Stimulated activated CD8-positive, alpha-beta memory T cell treated with anti-CD3 and anti-CD28 coated beads, Interleukin-12 subunit alpha, Interleukin-12 subunit beta, amount 100 ng/mL, for 24 hours (primary cell): ENCODE data around the gene NUTM2E.
A peak's percentile ranks its signal among the peaks of the same experiment; 100 is the strongest.
"Not testable (repeated sequence)": the region's sequence is repeated elsewhere in the genome, so short reads cannot be mapped to it uniquely, and the experiment has no call there.

Source experiments
- DNase-seq: peaks from one replicate; pipeline ENCODE4 v3.0.0-alpha.2; 2020; ENCODE audit errors: extremely low read depth

NUTM2E gene, protein sequence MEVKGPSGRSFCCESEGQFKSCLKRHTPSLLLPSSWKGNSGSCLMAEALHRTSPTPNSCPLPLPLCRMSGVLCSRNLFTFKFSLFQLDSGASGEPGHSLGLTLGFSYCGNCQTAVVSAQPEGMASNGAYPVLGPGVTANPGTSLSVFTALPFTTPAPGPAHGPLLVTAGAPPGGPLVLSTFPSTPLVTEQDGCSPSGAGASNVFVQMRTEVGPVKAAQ (N-terminal part only)

DNA sequence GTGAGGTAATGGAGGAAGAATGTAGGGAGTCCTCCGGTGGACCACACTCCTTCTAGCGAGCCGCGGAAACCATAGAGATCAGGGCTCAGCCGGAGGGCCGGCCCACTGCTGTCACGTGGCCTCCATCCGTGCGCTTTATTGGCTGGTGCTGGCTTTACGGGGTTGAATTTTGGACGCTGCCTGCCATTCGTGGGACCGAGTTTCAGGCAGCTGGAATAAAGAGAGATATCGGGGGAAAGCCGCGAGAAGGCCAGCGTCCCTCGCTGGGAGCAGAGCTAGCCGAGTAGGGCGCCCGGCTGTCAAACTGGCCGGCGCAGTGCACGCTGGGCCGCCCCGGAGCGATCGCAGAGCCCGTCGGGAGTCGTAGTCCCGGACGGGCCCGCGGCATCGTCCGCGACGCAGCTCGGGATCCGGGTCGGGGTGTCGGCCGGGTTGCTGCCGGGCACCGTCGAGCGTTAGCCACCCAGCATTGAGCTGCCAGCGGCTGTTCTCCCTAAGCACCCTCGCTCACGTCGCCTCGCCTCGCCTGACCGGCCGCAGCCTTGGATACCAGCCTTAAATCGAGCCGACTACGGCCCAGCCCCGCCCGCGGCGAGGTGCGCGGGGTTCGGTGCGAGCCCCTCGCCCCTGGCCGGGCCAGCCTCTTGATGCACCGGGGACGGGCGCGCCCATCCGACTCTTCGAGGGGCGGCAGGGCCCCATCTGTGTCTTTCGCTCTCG is at the start of gene NUTM2E:
Gene NUTM2E (plus strand): TSS at position 244 of the 720 bp plus-strand sequence. CDS start 15,002 bp downstream, outside the sequence.
- peak; percentile 25 for DNase-seq

DNA sequence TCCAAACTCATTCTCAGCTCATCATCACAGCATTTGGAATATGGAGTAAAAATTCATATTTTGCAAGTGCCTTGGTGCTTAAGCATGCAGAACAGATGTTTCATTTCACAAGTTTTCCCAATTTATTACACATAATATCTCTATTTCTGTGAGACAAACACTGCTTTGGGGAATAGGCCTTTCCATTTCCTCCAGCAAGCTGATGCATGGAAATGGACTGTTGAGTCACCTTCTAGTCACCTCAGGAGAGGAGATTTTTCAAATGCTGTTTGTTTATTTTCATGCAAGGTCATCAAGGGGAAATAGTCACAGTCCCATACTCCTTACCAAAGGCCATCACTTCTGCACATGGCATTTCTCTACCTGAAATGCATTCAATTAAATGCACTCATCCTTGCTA is 48.5 kb upstream of the NUTM2E start:
- not testable (repeated sequence) for DNase-seq

DNA sequence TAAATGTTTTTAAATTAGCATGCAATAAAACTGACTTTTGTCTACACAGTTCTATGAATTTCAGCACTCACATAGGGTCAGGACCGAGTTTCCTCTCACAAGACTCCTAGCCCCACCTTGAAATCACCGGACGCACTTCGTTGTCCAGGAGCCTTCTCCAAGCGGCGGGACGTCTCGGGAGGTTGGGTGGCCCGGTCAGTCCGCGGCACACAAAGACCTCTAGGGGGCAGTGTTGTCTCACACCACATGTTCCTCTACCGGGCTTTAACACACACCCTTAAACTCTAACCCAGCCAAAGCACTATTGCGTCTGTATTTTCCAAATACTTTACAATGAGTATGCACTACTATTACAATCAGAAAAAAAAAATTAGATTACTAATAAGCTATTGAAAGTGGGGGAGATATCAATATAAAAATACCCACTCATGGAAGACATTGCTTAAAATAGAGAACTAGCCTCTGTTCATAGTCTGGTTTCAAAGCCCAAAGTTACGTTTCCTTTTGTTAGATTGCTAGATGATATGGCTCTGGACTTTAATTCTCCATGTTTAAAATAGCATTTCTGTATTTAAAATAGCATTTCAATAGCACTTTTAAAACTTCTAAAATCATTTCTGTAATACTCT is 47.1 kb upstream of the NUTM2E start:
- DNase-seq, result peak; percentile 5

DNA sequence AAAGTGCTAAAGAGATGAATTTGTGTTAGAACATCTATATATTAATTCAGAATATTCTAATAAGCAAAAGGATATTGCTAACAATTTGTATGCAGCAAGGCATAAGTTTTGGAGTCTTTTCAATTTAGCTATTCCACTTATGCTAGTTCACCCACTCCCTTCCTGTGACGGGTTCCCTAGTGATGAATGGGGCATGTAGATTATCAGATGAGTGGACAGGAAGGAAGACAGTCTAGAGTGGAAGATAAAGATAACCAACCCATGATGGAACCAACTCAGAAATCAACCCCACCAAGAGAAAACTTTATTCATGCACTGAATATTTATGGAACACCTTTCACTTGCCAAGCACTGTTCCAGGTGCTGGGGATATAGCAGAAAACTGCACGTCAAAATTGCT is 46.5 kb upstream of the NUTM2E start:
- DNase-seq, result not testable (repeated sequence)

DNA sequence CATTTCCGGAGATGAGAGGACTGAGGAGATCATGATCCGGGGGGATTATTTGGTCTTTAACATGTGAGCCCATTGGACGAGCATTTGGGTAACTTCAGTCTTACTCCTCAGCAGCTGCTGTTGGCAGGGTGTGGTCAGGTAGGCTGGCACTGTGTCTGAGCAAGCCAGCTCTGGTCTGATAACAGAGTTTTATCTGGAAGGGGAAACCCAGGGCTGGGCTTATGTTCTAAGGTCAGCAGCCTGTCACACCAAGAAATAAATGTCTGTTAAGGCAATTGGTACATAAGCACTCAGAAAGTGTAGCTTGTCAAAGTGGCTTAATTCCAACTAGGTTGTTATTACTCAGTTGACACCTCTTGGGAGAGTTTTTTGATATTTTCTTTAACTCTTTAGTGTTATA is 45.0 kb upstream of the NUTM2E start:
- not testable (repeated sequence) for DNase-seq

DNA sequence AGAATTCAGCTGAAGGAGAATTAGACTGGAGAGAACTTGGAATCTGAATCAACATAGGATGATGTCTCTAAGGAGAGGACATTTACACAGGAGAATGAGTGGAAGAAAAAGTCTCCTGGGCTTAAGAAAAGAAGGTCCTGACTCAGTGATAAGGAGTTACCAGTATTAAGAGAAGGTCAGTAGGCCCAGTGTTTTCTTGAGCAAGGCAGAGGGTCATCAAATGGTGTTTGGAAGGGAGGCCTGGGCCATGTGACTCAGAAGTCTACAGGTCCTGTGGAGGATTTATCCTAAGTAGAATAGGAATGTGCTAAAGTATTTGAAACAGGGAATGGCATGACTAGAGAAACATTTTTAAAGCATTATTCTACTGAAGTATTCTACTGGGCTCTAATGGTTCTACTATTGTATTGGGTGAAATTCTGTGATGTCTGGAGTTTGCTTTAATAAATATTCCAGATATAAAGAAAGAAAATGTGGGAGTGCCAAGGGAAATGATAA is 39.0 kb upstream of the NUTM2E start:
- not testable (repeated sequence) for DNase-seq

DNA sequence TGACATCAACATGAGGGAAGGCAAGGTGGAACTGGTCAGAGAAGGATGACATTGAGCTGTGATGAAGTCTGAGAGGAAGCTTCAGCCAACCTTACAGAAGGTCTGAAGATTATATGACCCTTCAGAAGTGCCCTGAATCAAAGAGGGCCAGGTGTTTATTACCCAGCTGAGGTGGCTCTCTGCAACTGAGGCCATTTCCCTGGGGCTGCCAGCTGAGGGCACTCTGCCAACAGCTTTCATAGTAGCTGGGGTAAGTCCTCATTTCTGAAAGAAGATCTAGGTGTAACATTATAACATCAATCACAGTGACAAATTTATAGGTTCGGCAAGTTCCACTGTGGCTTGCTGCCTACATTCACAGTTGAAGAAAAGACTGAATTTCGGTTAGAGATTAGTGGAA is 37.2 kb upstream of the NUTM2E start:
- DNase-seq, result not testable (repeated sequence)

DNA sequence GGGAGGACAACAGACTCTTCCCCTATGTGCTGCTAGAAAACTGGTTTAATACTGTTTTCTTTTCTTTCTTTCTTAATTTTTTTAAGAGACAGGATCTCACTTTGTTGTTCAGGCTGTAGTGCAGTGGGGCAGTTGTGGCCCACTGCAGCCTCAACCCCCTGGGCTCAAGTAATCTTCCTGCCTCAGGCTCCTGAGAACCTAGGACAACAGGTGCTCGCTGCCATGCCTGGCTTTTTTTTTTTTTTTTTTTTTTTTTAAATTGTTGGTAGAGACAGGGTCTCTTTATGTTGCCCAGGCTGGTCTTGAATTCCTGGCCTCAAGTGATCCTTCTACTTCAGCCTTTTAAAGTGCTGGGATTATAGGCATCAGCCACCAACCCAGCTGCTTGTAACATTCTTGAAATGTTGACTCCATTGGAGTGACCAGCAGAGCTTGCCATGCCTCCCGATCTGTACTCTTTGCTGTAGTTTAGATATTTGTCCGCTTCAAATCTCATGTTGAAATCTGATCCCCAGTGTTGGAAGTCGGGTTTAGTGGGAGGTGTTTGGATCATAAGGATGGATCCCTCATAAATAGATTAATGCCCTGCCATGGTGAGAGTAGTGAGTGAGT is 34.5 kb upstream of the NUTM2E start:
- DNase-seq, result not testable (repeated sequence)

DNA sequence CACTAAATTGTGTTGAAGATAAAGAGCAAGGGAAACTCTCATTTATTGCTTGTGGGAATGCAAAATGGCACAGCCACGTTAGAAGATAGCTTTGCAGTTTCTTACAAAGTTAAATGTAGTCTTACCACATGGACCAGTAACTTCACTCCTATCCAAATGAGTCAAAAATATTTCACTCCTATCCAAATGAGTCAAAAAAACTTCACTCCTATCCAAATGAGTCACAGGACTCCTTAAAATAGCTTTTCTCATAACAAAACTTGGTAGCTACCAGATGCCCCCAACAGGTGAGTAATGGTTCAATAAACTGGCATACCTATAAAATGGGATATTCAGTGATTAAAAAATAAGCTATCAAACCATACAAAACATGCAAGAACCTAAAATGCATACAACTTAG is 27.2 kb upstream of the NUTM2E start:
- not testable (repeated sequence) for DNase-seq

DNA sequence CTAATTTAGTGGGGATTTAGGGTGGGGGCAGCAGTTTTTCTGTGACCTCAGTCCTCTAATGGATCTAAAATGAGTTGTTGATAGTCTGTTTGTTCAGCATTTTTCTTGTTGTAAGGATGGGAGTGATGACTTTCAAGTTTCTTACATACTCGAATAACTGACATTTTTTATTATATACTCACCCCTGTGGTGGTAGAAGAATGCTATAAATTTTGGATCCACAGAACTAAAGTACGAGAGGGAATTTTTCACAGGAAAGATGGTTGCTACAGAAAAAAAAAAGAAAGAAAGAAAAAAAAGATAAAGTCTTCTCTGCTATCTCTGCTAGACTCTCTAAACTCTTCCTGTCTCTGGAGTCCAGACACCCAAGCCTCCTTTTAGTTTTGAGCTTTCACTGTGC is 20.7 kb upstream of the NUTM2E start:
- DNase-seq, result not testable (repeated sequence)

DNA sequence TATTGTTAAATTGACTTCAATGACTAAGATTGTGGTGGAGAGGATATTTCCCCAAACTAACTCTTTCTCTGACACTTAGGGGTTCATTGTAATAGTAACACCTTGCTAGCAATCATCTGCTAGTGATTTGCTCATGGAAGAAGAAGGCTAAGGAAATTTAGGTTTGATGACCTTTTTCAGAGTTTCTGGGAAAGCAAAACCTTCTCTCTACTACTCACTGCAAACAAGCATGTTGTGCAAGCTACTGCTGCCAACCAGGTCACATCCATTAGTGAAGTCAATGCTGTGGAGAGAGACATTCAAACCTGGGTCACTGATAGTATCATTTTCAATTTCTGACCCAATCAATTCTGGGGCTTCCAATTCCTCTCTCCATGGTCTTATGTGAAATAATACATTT is 14.6 kb upstream of the NUTM2E start:
- DNase-seq, result not testable (repeated sequence)

DNA sequence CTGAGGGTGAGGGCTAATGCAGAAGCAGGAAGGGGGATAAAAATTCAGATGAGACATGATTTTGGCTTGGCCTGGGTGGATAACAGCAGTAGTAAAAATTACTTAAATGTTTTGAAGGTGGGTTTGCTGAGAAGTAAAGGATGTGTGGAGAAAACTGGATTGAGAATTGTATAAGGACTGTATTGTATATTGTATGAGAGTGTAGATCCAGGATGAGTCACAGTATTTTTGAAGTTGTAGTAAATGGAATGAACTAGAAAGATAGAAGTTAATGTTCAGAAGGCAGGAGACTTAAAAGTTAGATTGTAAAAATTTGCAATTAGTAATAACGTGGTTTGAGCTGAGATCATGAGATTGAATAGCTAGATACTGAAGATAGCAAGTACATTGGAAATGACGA is 10.2 kb upstream of the NUTM2E start:
- not testable (repeated sequence) for DNase-seq

DNA sequence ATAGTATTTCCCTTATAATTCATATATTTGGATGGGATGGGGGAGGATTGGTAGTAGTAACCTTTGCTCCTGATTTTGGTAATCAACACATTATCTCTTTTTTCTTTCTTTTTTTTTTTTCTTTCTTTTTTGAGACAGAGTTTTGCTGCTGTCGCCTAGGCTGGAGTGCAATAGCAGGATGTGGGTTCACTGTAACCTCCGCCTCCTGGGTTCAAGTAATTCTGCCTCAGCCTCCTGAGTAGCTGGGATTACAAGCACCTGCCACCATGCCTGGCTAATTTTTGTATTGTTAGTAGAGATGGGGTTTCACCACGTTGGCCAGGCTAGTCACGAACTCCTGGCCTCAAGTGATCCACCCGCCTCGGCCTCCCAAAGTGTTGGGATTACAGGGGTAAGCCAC is 3.2 kb upstream of the NUTM2E start:
- not testable (repeated sequence) for DNase-seq

DNA sequence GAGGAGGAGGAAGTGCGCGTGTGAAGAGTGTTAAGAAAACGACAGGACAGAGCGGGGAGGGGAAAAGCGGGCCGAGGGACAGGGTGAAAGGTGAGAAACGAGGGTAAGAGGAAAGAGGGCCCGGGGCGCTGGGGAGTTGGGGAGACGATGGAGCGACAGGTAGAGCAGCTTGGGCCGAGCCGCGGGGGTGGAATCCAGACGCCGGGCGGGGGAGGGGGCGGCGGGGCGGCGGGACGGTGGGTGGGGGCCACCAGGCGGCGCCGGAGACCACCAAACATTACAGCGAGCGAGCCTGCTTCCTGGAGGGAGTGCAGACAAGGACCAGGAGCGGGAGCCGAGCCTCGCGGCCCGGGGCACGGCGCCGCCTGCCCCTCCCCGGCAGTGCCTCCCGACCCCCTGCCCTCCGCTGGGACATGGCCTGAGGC is 940 bp upstream of the NUTM2E start:
- DNase-seq, result not testable (repeated sequence)

DNA sequence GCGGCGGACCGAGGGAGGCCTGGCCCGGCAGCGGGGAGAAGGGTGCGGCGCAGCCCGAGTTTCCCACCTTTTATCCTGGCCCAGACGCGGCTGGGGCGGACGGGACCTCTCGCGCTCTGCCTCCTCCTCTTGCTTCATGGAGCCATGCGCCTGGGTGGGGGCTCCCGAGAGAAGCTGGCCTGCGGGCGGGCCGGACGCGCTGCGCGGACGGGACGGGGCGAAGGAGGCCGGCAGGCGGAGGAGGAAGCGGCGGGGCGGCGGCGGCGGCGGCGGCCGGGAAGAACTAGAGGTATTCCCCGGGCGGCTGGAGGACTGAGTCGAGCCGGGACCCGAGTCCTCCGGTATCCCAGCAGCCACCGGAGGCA is 426 bp upstream of the NUTM2E start:
- not testable (repeated sequence) for DNase-seq

DNA sequence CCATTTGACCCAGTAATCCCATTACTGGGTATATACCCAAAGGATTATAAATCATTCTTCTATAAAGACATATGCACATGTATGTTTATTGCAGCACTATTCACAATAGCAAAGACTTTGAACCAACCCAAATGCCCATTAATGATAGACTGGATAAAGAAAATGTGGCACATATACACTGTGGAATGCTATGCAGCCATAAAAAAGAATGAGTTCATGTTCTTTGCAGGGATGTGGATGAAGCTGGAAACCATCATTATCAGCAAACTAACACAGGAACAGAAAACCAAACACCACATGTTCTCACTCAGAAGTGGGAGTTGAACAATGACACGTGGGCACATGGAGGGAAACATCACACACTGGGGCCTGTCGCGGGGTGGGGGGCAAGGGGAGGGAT is 7.3 kb downstream of the NUTM2E start:
- DNase-seq, result not testable (repeated sequence)

DNA sequence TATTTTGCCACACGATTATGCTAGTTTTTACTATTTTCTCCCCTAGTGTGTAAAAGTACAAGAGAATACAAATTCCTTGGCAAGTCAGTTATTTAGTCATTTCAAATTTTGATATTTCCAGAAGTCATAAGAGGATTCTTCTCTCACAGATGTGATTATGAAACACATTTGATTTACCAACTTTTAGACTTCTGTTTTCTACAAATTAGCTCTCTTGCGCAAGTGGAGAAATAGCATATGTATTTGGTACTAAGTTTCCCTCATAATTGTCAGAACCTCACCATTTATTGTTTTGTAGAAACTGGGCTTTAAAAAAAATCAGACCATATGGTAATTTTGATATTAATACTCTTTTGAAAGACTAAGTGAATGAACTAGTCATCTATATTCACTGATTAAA is 9.4 kb downstream of the NUTM2E start:
- not testable (repeated sequence) for DNase-seq

DNA sequence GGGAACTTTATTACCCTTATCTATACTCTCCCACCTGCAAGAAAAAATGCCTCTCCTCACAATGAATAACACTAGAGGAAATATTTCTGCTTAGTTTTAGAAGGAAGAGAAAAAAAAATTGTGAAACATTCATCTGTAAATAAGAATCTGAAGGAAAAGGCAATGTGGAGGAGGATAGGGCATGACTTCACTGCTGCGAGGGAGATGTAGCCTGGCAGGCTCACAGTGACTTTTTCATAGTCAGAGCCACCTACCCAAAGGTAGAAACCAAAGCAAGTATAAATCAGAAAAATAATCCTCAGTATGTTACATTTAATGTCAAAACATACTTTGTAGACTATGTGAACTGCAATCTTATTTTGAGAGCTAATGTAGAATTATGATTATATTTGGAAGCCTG is 10.4 kb downstream of the NUTM2E start:
- not testable (repeated sequence) for DNase-seq

DNA sequence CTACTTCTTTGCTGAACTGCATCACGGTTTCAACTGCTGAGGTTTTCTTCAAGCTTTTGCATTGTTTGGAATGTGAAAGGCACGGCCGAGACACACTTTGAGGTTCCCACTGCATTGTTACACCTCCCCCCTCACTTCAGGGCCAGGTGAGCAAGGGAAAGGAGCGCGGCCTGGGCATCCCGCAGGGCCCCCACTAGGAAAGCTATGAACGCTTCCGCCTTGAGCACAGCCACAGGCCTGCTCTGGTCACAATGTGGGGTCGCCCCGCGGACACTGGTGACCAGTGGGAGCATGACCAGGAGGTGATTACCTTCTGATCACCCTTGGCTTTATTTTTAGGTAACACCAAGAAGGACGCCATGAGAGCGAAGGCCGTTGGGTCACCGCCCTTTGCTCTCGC is 11.9 kb downstream of the NUTM2E start:
- not testable (repeated sequence) for DNase-seq

DNA sequence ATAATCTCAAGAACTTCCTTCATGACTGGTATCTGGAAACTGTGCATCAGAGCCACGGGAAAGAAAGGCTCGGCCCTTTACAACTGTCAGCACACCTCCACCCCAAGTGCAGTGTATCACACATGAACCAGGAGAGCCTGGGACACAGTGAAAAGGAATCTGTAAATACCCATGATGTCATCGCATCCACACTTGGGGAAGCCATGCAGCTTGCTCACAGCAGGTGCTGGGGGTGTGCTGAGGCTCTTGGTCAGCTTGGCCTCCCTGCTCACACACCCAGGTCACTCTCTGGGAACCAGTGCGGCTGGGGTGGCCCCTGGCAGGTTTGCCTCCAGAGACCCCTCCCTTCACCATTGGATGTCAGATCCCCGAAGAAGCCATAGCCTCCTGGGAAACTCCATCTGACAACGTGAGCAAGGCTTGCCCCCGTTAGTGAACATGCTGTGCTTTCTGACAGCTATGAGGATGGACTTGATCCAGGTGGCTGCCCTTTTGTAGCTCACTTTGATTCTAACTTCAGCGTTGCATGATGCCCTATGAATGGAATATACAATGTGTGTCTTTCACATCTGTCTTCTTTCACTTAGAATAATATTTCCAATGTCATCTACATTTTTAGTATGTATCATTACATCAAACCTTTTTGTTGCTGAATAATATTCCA is 26.8 kb downstream of the NUTM2E start:
- DNase-seq, result not testable (repeated sequence)

DNA sequence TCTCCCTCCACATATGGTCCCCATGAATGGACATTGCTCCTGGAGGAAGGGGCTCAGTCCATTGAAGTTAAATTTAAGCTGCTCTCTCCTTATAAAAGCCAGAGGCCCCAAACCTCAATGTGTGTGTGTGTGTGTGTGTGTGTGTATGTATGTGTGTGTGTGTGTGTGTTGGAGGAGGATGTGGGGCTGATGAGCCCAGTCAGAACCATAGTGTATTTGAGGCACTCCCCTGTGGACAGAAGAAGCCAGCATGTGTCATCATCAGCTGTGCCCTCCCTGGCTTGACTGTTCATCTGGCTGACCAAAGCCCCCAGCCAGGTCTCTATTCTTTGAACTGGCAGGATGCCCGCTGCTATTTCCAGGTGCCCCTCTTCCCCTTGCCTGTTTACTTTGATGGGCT is 35.7 kb downstream of the NUTM2E start:
- DNase-seq, result not testable (repeated sequence)

DNA sequence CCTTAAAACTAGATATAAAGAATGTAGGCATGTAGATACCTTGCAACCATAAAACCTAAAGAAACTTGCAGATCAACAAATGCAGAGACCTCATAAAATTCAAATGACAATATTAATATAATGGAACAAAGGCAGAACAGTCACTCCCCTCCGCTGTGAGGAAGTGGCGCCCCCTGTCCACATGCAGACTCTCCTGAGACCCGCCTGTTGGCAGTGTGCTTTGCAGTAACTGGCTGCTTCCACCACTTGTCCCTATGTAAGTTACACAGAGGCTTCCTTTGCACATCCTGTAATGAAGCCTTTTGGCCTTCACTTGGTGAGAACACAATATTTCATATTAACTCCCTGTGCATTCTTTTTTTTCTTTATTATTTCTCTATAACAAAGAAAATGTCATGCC is 36.3 kb downstream of the NUTM2E start:
- not testable (repeated sequence) for DNase-seq
